Thyroid gland (tissue), 4 donors: Measurements from ENCODE around the gene FCN3.

Source experiments
- CTCF ChIP-seq, 6 experiments: fragments of 200-600 bp in 3 of 6; fragments of 450-650 bp in 3 of 6; sonication (generic) in 3 of 6; IDR thresholded peaks; one replicate each; pipeline ENCODE4 v1.5.1; 2016 to 2019; ENCODE audit warnings: antibody characterized with exemption in 6 of 6, mild to moderate bottlenecking in 2 of 6, inconsistent platforms in 1 of 6, moderate library complexity in 1 of 6
- POLR2A ChIP-seq, 2 donors: fragments of 450-650 bp; IDR thresholded peaks; one replicate each; pipeline ENCODE4 v1.6.1; 2017; ENCODE audit warnings: antibody characterized with exemption in 2 of 2, mild to moderate bottlenecking in 2 of 2, moderate library complexity in 1 of 2

- TF ChIP-seq CTCF (IDR thresholded peaks at IDR 0.05) (no peak), POLR2A (IDR thresholded peaks at IDR 0.05) (no peak)
These were observed 18.9 kb downstream of the FCN3 start for GRCh38 chr1:27355683-27356082.
